ENCODE measurements around the gene RBM39. TPM values are rescaled to one million over a fixed set of nuclear protein-coding genes. Genes with fewer than 3 reads are reported as not detected.
A peak's percentile ranks its signal among the peaks of the same experiment; 100 is the strongest.

Gene RBM39
- total and polyA plus RNA-seq, 2 experiments from 2014 or later, result 247 to 270 TPM

GRCh38 chr20:35776513-35777101, 34.5 kb upstream of the RBM39 start:
- Histone ChIP-seq H3K9me2 (ENCODE audit: insufficient read depth) (no peaks in the 10 kb centered on the region), H2AFZ (no peak overlapping the region), H4K20me1 (ENCODE audit: insufficient read depth) (no peaks in the 10 kb centered on the region), H3K4me3 (no peak overlapping the region), H3K36me3 (ENCODE audit: low read depth) (peaks cover 4% of the 10 kb centered on the region; the same call in 1 of the 2 replicates), H3K79me2 (ENCODE audit: insufficient read depth) (peaks cover 95% of the 10 kb centered on the region), H3K9me3 (ENCODE audit: low read depth) (no peaks in the 10 kb centered on the region), H3F3A (ENCODE audit: insufficient read depth) (peaks cover 22% of the 10 kb centered on the region), H3K4me1 (ENCODE audit: insufficient read depth) (peaks cover 16% of the 10 kb centered on the region), H3K9ac (no peak overlapping the region), H3K4me2 (ENCODE audit: unreplicated experiment) (no peak overlapping the region), H3K27me3 (replicated peaks; ENCODE audit: insufficient read depth) (no peaks in the 10 kb centered on the region), H3K27ac (no peak overlapping the region)
- in situ Hi-C loops (cut with MboI), result no loop called here
- no peak for TF ChIP-seq EZH2 (IDR thresholded peaks at IDR 0.05; ENCODE audit: insufficient read depth, poor library complexity, severe bottlenecking)
- TF ChIP-seq EZH2phosphoT487 (IDR thresholded peaks at IDR 0.05; ENCODE audit: insufficient read depth, low read depth), result no peak
- DNase-seq, result peak; percentile 42
- WGBS, 2 experiments (ENCODE audit: low coverage in 1 of 2, low lambda C conversion rate in 2 of 2, missing lambda C conversion rate in 2 of 2), result 64 to 65% methylated on average over 4 of the region's 4 CpGs

- no peak for TF ChIP-seq EZH2phosphoT487 (IDR thresholded peaks at IDR 0.05; ENCODE audit: insufficient read depth, low read depth)
- no peak for DNase-seq
- peaks cover 18% of the 10 kb centered on the region for H3K4me1 ChIP-seq (ENCODE audit: insufficient read depth)
- no peak overlapping the region for H3K9ac ChIP-seq
- peaks cover 4% of the 10 kb centered on the region; the same call in 1 of the 2 replicates for H3K36me3 ChIP-seq (ENCODE audit: low read depth)
- WGBS, 2 experiments (ENCODE audit: low coverage in 1 of 2, low lambda C conversion rate in 2 of 2, missing lambda C conversion rate in 2 of 2), result 100% methylated on average over 1 of the region's 1 CpG
- in situ Hi-C loops (cut with MboI), result no loop called here
- peaks cover 73% of the 10 kb centered on the region for H3K79me2 ChIP-seq (ENCODE audit: insufficient read depth)
- no peak overlapping the region for H3K27ac ChIP-seq
- H3K9me2 ChIP-seq (ENCODE audit: insufficient read depth), result no peaks in the 10 kb centered on the region
- H2AFZ ChIP-seq, result no peak overlapping the region
- H3K9me3 ChIP-seq (ENCODE audit: low read depth), result no peaks in the 10 kb centered on the region
- H4K20me1 ChIP-seq (ENCODE audit: insufficient read depth), result no peaks in the 10 kb centered on the region
- peaks cover 29% of the 10 kb centered on the region for H3F3A ChIP-seq (ENCODE audit: insufficient read depth)
- H3K4me3 ChIP-seq, result no peak overlapping the region
- no peaks in the 10 kb centered on the region for H3K27me3 ChIP-seq (replicated peaks; ENCODE audit: insufficient read depth)
- H3K4me2 ChIP-seq (ENCODE audit: unreplicated experiment), result no peak overlapping the region
These were observed 32.3 kb upstream of the RBM39 start for GRCh38 chr20:35774391-35774790.

GRCh38 chr20:35773154-35773751, 31.2 kb upstream of the RBM39 start:
- H4K20me1 ChIP-seq (ENCODE audit: insufficient read depth), result no peaks in the 10 kb centered on the region
- peak overlapping the region; percentile 88 for H3K9ac ChIP-seq
- H2AFZ ChIP-seq, result no peak overlapping the region
- peaks cover 4% of the 10 kb centered on the region; the same call in 1 of the 2 replicates for H3K36me3 ChIP-seq (ENCODE audit: low read depth)
- in situ Hi-C loops (cut with MboI), result no loop called here
- TF ChIP-seq EZH2phosphoT487 (IDR thresholded peaks at IDR 0.05; ENCODE audit: insufficient read depth, low read depth), result no peak
- TF ChIP-seq EZH2 (IDR thresholded peaks at IDR 0.05; ENCODE audit: insufficient read depth, poor library complexity, severe bottlenecking), result no peak
- peak overlapping the region; percentile 60 for H3K27ac ChIP-seq
- DNase-seq, result peak; percentile 23
- H3K9me2 ChIP-seq (ENCODE audit: insufficient read depth), result no peaks in the 10 kb centered on the region
- peak overlapping the region; percentile 93 for H3K4me3 ChIP-seq
- no peaks in the 10 kb centered on the region for H3K9me3 ChIP-seq (ENCODE audit: low read depth)
- H3K27me3 ChIP-seq (replicated peaks; ENCODE audit: insufficient read depth), result no peaks in the 10 kb centered on the region
- peaks cover 62% of the 10 kb centered on the region for H3K79me2 ChIP-seq (ENCODE audit: insufficient read depth)
- 60 to 68% methylated on average over 8 of the region's 8 CpGs for WGBS, 2 experiments (ENCODE audit: low coverage in 1 of 2, low lambda C conversion rate in 2 of 2, missing lambda C conversion rate in 2 of 2)
- H3K4me1 ChIP-seq (ENCODE audit: insufficient read depth), result peaks cover 28% of the 10 kb centered on the region
- H3F3A ChIP-seq (ENCODE audit: insufficient read depth), result peaks cover 38% of the 10 kb centered on the region
- H3K4me2 ChIP-seq (ENCODE audit: unreplicated experiment), result peak overlapping the region; percentile 99

GRCh38 chr20:35772563-35773058, 30.6 kb upstream of the RBM39 start:
- Histone ChIP-seq H3K9me2 (ENCODE audit: insufficient read depth) (no peaks in the 10 kb centered on the region), H3K9me3 (ENCODE audit: low read depth) (no peaks in the 10 kb centered on the region), H3K36me3 (ENCODE audit: low read depth) (peaks cover 4% of the 10 kb centered on the region; the same call in 1 of the 2 replicates), H3K79me2 (ENCODE audit: insufficient read depth) (peaks cover 55% of the 10 kb centered on the region), H3K9ac (peak overlapping the region; percentile 88), H4K20me1 (ENCODE audit: insufficient read depth) (no peaks in the 10 kb centered on the region), H3K4me3 (peak overlapping the region; percentile 93), H3K4me1 (ENCODE audit: insufficient read depth) (peaks cover 34% of the 10 kb centered on the region), H2AFZ (peak overlapping the region; percentile 1; the same call in 1 of the 2 replicates), H3K4me2 (ENCODE audit: unreplicated experiment) (peak overlapping the region; percentile 99), H3K27me3 (replicated peaks; ENCODE audit: insufficient read depth) (no peaks in the 10 kb centered on the region), H3F3A (ENCODE audit: insufficient read depth) (peaks cover 45% of the 10 kb centered on the region), H3K27ac (peak overlapping the region; percentile 60)
- peak; percentile 12 for DNase-seq
- in situ Hi-C loops (cut with MboI), result no loop called here
- TF ChIP-seq EZH2phosphoT487 (IDR thresholded peaks at IDR 0.05; ENCODE audit: insufficient read depth, low read depth) (no peak), EZH2 (IDR thresholded peaks at IDR 0.05; ENCODE audit: insufficient read depth, poor library complexity, severe bottlenecking) (no peak)
- 15 to 16% methylated on average over 8 of the region's 8 CpGs for WGBS, 2 experiments (ENCODE audit: low coverage in 1 of 2, low lambda C conversion rate in 2 of 2, missing lambda C conversion rate in 2 of 2)
